Liver (tissue), 9 donors: Measurements from ENCODE around the gene SEMA4D. TPM values are rescaled to one million over a fixed set of nuclear protein-coding genes. Genes with fewer than 3 reads are reported as not detected.

ENCODE experiments used
- DNase-seq: peaks from one replicate; pipeline ENCODE4 v3.0.0-alpha.2; 2017; ENCODE audit warnings: low spot score
- H3K27ac ChIP-seq, 2 donors: one replicate each; pipeline ENCODE4 v1.7.0; 2013; ENCODE audit warnings: inconsistent platforms in 2 of 2, low read length in 2 of 2, control low read depth in 1 of 2, low read depth in 1 of 2, mild to moderate bottlenecking in 1 of 2
- H3K27me3 ChIP-seq, 4 donors: one replicate each; pipeline versions ENCODE4 v1.6.1 to v1.7.0; 2013; ENCODE audit warnings: low read length in 3 of 4, inconsistent platforms in 1 of 4, mild to moderate bottlenecking in 1 of 4, moderate library complexity in 1 of 4; ENCODE audit not compliant: control insufficient read depth in 4 of 4, insufficient read depth in 4 of 4
- H3K36me3 ChIP-seq, 4 donors: one replicate each; pipeline versions ENCODE4 v1.6.1 to v1.7.0; 2013; ENCODE audit warnings: low read length in 3 of 4, mild to moderate bottlenecking in 3 of 4, low read depth in 1 of 4, moderate library complexity in 1 of 4; ENCODE audit not compliant: control insufficient read depth in 4 of 4, insufficient read depth in 3 of 4
- H3K4me1 ChIP-seq, 4 donors: one replicate each; pipeline versions ENCODE4 v1.6.1 to v1.7.0; 2013; ENCODE audit warnings: low read length in 3 of 4, mild to moderate bottlenecking in 3 of 4, moderate library complexity in 1 of 4; ENCODE audit not compliant: control insufficient read depth in 4 of 4, insufficient read depth in 4 of 4
- H3K4me3 ChIP-seq, 3 donors: one replicate each; pipeline versions ENCODE4 v1.6.1 to v1.7.0; 2013; ENCODE audit warnings: low read length in 3 of 3, control low read depth in 1 of 3, low read depth in 1 of 3, mild to moderate bottlenecking in 1 of 3
- H3K9ac ChIP-seq, 2 donors: one replicate each; pipeline ENCODE4 v1.7.0; 2013; ENCODE audit warnings: low read length in 2 of 2, mild to moderate bottlenecking in 2 of 2, moderate library complexity in 2 of 2, control low read depth in 1 of 2, low read depth in 1 of 2
- H3K9me3 ChIP-seq, 4 donors: one replicate each; pipeline versions ENCODE4 v1.6.1 to v1.7.0; 2013; ENCODE audit warnings: low read length in 3 of 4; ENCODE audit not compliant: control insufficient read depth in 4 of 4
- EGR1 ChIP-seq, 2 donors: IDR thresholded peaks; 2 replicates each; pipeline ENCODE4 v1.6.1; 2016 to 2018; ENCODE audit warnings: antibody characterized with exemption in 2 of 2, low read depth in 2 of 2
- FOXA1 ChIP-seq: IDR thresholded peaks from 2 replicates; pipeline ENCODE4 v1.6.1; 2016; ENCODE audit warnings: antibody characterized with exemption
- FOXA2 ChIP-seq: IDR thresholded peaks from 2 replicates; pipeline ENCODE4 v1.6.1; 2016; ENCODE audit warnings: antibody characterized with exemption
- GABPA ChIP-seq, 2 donors: IDR thresholded peaks in 1 of 2; conservative IDR thresholded peaks in 1 of 2; 2 replicates each; pipeline ENCODE4 v1.6.1; 2016; ENCODE audit warnings: antibody characterized with exemption in 2 of 2, mild to moderate bottlenecking in 1 of 2, moderate library complexity in 1 of 2
- HNF4A ChIP-seq, 2 donors: conservative IDR thresholded peaks; 2 replicates each; pipeline ENCODE4 v1.6.1; 2016; ENCODE audit warnings: antibody characterized with exemption in 2 of 2, mild to moderate bottlenecking in 2 of 2
- HNF4G ChIP-seq: IDR thresholded peaks from 2 replicates; pipeline ENCODE4 v1.6.1; 2016; ENCODE audit warnings: antibody characterized with exemption
- JUND ChIP-seq, 2 donors: IDR thresholded peaks; 2 replicates each; pipeline ENCODE4 v1.6.1; 2016; ENCODE audit warnings: antibody characterized with exemption in 2 of 2
- NR2F2 ChIP-seq: IDR thresholded peaks from 2 replicates; pipeline ENCODE4 v1.6.1; 2016; ENCODE audit warnings: antibody characterized with exemption
- RAD21 ChIP-seq, 2 donors: IDR thresholded peaks; 2 replicates each; pipeline ENCODE4 v1.6.1; 2016; ENCODE audit warnings: antibody characterized with exemption in 2 of 2, mild to moderate bottlenecking in 2 of 2
- REST ChIP-seq: IDR thresholded peaks from 2 replicates; pipeline ENCODE4 v1.6.1; 2016; ENCODE audit warnings: antibody characterized with exemption, mild to moderate bottlenecking
- RXRA ChIP-seq, 2 donors: IDR thresholded peaks; 2 replicates each; pipeline ENCODE4 v1.6.1; 2017 to 2018; ENCODE audit warnings: antibody characterized with exemption in 2 of 2, mild to moderate bottlenecking in 1 of 2
- SP1 ChIP-seq: IDR thresholded peaks from 2 replicates; pipeline ENCODE4 v1.6.1; 2018; ENCODE audit warnings: antibody characterized with exemption, mild to moderate bottlenecking
- TAF1 ChIP-seq: conservative IDR thresholded peaks from 2 replicates; pipeline ENCODE4 v1.6.1; 2016; ENCODE audit warnings: antibody characterized with exemption, mild to moderate bottlenecking
- YY1 ChIP-seq: IDR thresholded peaks from 2 replicates; pipeline ENCODE4 v1.6.1; 2016; ENCODE audit warnings: antibody characterized with exemption, mild to moderate bottlenecking
- WGBS: extraction: QIAGEN DNeasy Blood & Tissue Kit; methylation state at CpG from one replicate; pipeline ENCODE4 v1.1.7; 2013; 5-methylcytosine and 5-hydroxymethylcytosine counted together
- polyA plus RNA-seq, 2 donors: library from polyadenylated mRNA; stranded (reverse) in 1 of 2; unstranded in 1 of 2; fragments of 200-250 nt in 1 of 2; fragments of >200 nt in 1 of 2; fragmentation: Nextera tagmentation in 1 of 2; extraction: Ambion mirVana in 1 of 2; gene quantifications; one replicate each; pipeline versions ENCODE4 v1.2.1 to v1.2.3, GENCODE V29; 2013 to 2015
- total RNA-seq, 2 donors: library from RNA; depleted of rRNA; stranded (reverse); fragments of >200 nt; gene quantifications; one replicate each; pipeline ENCODE4 v1.2.3, GENCODE V29; 2014
- TF ChIP-seq, protein P1 (sequence below): IDR thresholded peaks from 2 replicates; pipeline ENCODE4 v1.6.1; 2016; ENCODE audit warnings: antibody characterized with exemption
- TF ChIP-seq, protein P2 (sequence below): IDR thresholded peaks from 2 replicates; pipeline ENCODE4 v1.6.1; 2016; ENCODE audit warnings: antibody characterized with exemption
- TF ChIP-seq, protein P3 (sequence below): fragments of 150-350 bp; IDR thresholded peaks from 2 replicates; pipeline ENCODE4 v1.5.1; 2017; ENCODE audit warnings: improper control_type of control experiment, low read depth, low read length; ENCODE audit not compliant: missing input control
- TF ChIP-seq, protein P4 (sequence below): IDR thresholded peaks from 2 replicates; pipeline ENCODE4 v1.6.1; 2016; ENCODE audit warnings: antibody characterized with exemption
- donor health status: healthy.
- donor health status: healthy.
- donor health status: healthy.
- donor health status: healthy.
- donor health status: healthy.

SEMA4D gene
- total and polyA plus RNA-seq, 4 donors, result 1.4 to 12.0 (median 4.1) TPM

GRCh38 chr9:89383721-89384300, 114.1 kb downstream of the SEMA4D start:
- no peak for TF ChIP-seq EGR1 (IDR thresholded peaks at IDR 0.05; ENCODE audit: low read depth in 2 of 2)
- TF ChIP-seq RAD21 (IDR thresholded peaks at IDR 0.05), result no peak
- TF ChIP-seq NR2F2, result no peak
- no peak for TF ChIP-seq HNF4G
- TF ChIP-seq YY1, result no peak
- TF ChIP-seq, protein P1, sequence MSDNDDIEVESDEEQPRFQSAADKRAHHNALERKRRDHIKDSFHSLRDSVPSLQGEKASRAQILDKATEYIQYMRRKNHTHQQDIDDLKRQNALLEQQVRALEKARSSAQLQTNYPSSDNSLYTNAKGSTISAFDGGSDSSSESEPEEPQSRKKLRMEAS, result no peak
- TF ChIP-seq, protein P2, sequence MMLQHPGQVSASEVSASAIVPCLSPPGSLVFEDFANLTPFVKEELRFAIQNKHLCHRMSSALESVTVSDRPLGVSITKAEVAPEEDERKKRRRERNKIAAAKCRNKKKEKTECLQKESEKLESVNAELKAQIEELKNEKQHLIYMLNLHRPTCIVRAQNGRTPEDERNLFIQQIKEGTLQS, result no peak
- TF ChIP-seq REST, result no peak
- TF ChIP-seq SP1, result no peak
- TF ChIP-seq HNF4A (conservative IDR thresholded peaks at IDR 0.05), result no peak
- no peak for TF ChIP-seq GABPA (IDR thresholded peaks at IDR 0.05 in 1 of 2, conservative IDR thresholded peaks at IDR 0.05 in 1 of 2)
- TF ChIP-seq RXRA (IDR thresholded peaks at IDR 0.05), result no peak
- no peak for TF ChIP-seq TAF1
- no peak for TF ChIP-seq FOXA2
- TF ChIP-seq JUND (IDR thresholded peaks at IDR 0.05), result no peak
- TF ChIP-seq FOXA1, result no peak
- TF ChIP-seq, protein P3, sequence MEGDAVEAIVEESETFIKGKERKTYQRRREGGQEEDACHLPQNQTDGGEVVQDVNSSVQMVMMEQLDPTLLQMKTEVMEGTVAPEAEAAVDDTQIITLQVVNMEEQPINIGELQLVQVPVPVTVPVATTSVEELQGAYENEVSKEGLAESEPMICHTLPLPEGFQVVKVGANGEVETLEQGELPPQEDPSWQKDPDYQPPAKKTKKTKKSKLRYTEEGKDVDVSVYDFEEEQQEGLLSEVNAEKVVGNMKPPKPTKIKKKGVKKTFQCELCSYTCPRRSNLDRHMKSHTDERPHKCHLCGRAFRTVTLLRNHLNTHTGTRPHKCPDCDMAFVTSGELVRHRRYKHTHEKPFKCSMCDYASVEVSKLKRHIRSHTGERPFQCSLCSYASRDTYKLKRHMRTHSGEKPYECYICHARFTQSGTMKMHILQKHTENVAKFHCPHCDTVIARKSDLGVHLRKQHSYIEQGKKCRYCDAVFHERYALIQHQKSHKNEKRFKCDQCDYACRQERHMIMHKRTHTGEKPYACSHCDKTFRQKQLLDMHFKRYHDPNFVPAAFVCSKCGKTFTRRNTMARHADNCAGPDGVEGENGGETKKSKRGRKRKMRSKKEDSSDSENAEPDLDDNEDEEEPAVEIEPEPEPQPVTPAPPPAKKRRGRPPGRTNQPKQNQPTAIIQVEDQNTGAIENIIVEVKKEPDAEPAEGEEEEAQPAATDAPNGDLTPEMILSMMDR, result no peak
- TF ChIP-seq, protein P4, sequence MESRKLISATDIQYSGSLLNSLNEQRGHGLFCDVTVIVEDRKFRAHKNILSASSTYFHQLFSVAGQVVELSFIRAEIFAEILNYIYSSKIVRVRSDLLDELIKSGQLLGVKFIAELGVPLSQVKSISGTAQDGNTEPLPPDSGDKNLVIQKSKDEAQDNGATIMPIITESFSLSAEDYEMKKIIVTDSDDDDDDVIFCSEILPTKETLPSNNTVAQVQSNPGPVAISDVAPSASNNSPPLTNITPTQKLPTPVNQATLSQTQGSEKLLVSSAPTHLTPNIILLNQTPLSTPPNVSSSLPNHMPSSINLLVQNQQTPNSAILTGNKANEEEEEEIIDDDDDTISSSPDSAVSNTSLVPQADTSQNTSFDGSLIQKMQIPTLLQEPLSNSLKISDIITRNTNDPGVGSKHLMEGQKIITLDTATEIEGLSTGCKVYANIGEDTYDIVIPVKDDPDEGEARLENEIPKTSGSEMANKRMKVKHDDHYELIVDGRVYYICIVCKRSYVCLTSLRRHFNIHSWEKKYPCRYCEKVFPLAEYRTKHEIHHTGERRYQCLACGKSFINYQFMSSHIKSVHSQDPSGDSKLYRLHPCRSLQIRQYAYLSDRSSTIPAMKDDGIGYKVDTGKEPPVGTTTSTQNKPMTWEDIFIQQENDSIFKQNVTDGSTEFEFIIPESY, result no peak
- H3K4me3 ChIP-seq, result no peak overlapping the region
- no peak overlapping the region for H3K27ac ChIP-seq
- no peaks in the 10 kb centered on the region for H3K27me3 ChIP-seq
- peaks cover 0 to 3% (median 0%) of the 10 kb centered on the region in 4 donors for H3K36me3 ChIP-seq
- H3K4me1 ChIP-seq, result peaks cover 14 to 31% (median 28%) of the 10 kb centered on the region in 4 donors
- no peak for DNase-seq
- H3K9me3 ChIP-seq, result no peaks in the 10 kb centered on the region
- H3K9ac ChIP-seq, result no peak overlapping the region
- WGBS, result 95% methylated on average over 19 of the region's 19 CpGs
